Mucosa of descending colon (tissue), 3 donors: ENCODE data around the gene BCL11B. TPM values are rescaled to one million over a fixed set of nuclear protein-coding genes. Genes with fewer than 3 reads are reported as not detected.

Experiments
- ATAC-seq: fragments of 200-7000 bp; cut with Tn5 transposase; one replicate; pipeline ENCODE4 v1.9.1; 2020; ENCODE audit warnings: mild to moderate bottlenecking, moderate library complexity
- DNase-seq, 3 donors: peaks; one replicate each; pipeline ENCODE4 v3.0.0-alpha.2; 2020
- H3K36me3 ChIP-seq: fragments of 200-600 bp; one replicate; pipeline ENCODE4 v1.8.0; 2021; ENCODE audit warnings: low read depth, mild to moderate bottlenecking
- H3K4me1 ChIP-seq: fragments of 200-600 bp; one replicate; pipeline ENCODE4 v1.8.0; 2021; ENCODE audit warnings: low read depth, mild to moderate bottlenecking
- H3K4me3 ChIP-seq: fragments of 200-600 bp; one replicate; pipeline ENCODE4 v1.8.0; 2021; ENCODE audit warnings: mild to moderate bottlenecking
- H3K9me3 ChIP-seq: fragments of 200-600 bp; one replicate; pipeline ENCODE4 v1.8.0; 2021; ENCODE audit warnings: mild to moderate bottlenecking
- intact Hi-C, 2 donors: fragments of 100-400 bp; cut with DNase I in 1 of 2; cut with micrococcal nuclease in 1 of 2; formaldehyde crosslinking; loops; one replicate each; pipeline versions ENCODE4 v1.11.0 to v1.11.1; 2022; cut with DNase I, micrococcal nuclease
- total RNA-seq, 3 donors: library from RNA; stranded (reverse); fragmentation: NEBNext Ultra II Directional in 2 of 3; extraction: Animal tissue kit (Norgen Biotek cat#: 25700) in 2 of 3; gene quantifications; one replicate each; pipeline versions ENCODE4 v1.2.1 to v1.2.4, GENCODE V29; 2021 to 2023
- TF ChIP-seq, protein P1 (sequence below): fragments of 200-600 bp; IDR thresholded peaks from one replicate; pipeline ENCODE4 v1.8.0; 2022; ENCODE audit warnings: antibody characterized with exemption, mild to moderate bottlenecking
- donor health status: DM: no; HTN: no; CAD: no; lungs with moderate emphysema.
- donor health status: DM: no; HTN: no; CAD: no.
- donor health status: DM: no; HTN: yes; CAD: no.

BCL11B gene
- total RNA-seq, 3 donors from 2014 or later = 2.5 to 5.6 (median 4.9) TPM

DNA sequence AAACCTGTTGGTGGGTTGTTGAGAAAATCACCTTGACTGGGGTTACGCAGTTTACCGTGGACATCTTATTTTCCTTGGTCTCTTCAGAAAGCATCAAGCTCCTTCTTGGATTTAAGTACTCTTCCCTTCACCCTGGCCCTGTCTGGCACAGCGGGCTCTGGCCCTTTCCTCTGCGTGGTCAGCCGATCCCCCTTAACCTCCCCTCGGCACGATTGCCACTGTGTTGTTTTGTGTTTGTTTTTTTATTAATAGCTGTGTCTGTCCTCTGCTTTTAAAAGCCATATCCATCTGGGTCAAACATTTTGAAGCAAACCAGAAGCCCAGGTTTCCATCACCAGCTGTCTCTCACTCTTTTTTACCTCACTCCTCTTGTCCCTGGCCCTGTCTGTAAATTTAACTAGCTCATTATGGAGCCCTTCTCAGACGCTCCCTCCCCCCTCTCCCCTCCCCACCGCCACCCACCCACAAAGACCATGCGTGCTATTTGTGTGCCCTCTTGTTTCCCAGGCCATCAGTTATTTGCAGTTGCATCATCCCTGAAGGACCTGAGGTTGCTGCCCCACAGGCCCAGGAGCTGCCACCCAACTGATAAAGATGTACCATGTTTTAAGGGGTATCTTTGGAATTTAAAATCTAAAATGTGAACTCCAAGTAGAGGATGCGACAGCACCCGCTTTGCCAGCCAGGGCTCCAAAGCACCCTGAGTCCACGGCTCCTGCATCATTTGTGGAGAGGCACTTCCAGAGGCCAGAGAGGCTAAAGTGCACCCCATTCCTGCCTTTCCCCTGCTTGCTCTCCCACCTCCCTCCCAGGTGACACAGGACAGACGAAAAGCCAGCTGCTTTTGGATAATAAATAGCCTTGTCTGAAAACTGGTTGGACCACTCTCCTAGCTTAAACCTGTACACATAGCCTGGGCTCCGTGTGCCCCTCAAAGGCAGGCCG is 3.9 kb downstream of the BCL11B start:
- no peak for DNase-seq
- TF ChIP-seq, protein P1, sequence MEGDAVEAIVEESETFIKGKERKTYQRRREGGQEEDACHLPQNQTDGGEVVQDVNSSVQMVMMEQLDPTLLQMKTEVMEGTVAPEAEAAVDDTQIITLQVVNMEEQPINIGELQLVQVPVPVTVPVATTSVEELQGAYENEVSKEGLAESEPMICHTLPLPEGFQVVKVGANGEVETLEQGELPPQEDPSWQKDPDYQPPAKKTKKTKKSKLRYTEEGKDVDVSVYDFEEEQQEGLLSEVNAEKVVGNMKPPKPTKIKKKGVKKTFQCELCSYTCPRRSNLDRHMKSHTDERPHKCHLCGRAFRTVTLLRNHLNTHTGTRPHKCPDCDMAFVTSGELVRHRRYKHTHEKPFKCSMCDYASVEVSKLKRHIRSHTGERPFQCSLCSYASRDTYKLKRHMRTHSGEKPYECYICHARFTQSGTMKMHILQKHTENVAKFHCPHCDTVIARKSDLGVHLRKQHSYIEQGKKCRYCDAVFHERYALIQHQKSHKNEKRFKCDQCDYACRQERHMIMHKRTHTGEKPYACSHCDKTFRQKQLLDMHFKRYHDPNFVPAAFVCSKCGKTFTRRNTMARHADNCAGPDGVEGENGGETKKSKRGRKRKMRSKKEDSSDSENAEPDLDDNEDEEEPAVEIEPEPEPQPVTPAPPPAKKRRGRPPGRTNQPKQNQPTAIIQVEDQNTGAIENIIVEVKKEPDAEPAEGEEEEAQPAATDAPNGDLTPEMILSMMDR = no peak
- Histone ChIP-seq H3K4me1 (peaks cover 11% of the 10 kb centered on the region), H3K4me3 (no peak overlapping the region), H3K36me3 (no peaks in the 10 kb centered on the region), H3K9me3 (no peaks in the 10 kb centered on the region)
- no peak for ATAC-seq
- intact Hi-C loops = loop anchor here in 1 of 2 donors (10.0 kb wide), 1 partner anchor 1133 kb away; no protein-coding TSS in a partner anchor

DNA sequence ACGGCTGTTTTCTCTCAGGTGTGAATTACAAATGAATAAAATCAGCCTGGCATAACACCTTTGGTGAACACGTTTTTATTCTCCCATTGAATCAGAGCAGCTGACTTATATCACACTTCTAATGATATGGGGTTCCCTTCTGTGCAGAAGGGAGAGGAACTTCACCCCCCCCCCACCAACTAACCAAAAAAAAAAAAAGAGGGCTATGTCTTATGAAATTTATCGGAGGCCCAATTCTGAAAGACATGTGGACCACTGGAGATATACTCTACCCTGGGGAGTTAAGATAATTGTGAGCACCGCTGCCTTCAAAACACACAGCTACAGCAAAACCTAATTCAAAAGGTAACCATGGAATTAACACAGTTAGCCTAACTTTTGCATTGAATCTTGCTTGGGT is 4.6 kb downstream of the BCL11B start:
- H3K4me3 ChIP-seq = no peak overlapping the region
- ATAC-seq = no peak

DNA sequence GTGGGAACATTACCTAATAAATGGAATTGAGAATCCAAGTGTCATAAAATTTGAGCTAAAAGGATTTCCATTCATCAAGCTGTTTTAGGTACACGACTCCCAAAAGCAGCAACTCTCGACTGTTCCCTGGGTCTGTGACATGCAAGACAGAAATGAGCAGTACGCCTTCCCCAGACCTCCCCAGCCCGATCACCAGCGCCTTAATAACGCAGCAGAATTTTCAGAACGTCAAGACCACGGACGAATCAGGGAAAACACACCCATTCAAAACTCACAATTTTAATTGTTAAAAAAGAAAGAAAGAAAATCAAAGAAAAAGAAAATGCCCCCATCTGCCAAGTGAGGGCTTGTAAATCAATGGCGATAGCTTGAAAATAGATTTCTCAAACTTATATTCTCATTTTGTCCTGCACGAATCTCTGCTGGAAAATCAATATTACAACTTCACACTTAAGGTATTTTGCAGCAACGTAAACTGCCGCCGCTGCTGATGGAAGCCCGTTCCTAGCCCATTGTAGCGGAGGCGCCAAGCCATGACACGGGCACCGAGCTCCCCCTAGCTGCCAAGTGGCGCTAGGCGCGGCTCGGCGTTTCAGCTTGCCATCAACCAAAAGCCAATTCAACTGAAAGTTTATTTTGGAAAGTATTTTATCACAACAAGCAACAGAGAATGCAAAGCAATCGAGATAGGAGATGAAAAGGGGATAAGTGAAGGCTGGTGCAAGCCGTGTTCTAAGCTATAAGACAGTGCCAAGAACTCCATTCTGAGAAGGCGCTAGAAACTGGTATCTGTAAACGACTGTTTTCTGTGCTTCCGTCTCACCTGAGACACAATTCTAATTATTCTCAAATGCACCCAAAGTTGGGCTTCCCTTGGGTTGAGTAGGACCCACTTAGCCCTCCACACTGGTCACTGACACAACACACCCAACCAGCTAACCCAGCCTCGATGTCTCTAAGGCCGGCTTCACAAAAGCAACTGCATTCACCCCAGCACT is 5.5 kb downstream of the BCL11B start:
- ATAC-seq (peak; percentile 77), DNase-seq (peak; percentile 80 to 87 (median 87))
- intact Hi-C loops = loop anchor here in 1 of 2 donors (10.0 kb wide), 1 partner anchor 1132 kb away; no protein-coding TSS in a partner anchor
- Histone ChIP-seq H3K9me3 (no peaks in the 10 kb centered on the region), H3K36me3 (no peaks in the 10 kb centered on the region), H3K4me3 (no peak overlapping the region), H3K4me1 (peaks cover 6% of the 10 kb centered on the region)
- TF ChIP-seq, protein P1 = peak; percentile 94

More for the DNA sequence above, 4.6 kb downstream of the BCL11B start:
- intact Hi-C loops = loop anchor here in 1 of 2 donors (10.0 kb wide), 1 partner anchor 1133 kb away; no protein-coding TSS in a partner anchor
- H3K9me3 ChIP-seq = no peaks in the 10 kb centered on the region
- H3K36me3 ChIP-seq = no peaks in the 10 kb centered on the region
- DNase-seq = no peak
- H3K4me1 ChIP-seq = peaks cover 6% of the 10 kb centered on the region
- TF ChIP-seq, protein P1 = no peak

DNA sequence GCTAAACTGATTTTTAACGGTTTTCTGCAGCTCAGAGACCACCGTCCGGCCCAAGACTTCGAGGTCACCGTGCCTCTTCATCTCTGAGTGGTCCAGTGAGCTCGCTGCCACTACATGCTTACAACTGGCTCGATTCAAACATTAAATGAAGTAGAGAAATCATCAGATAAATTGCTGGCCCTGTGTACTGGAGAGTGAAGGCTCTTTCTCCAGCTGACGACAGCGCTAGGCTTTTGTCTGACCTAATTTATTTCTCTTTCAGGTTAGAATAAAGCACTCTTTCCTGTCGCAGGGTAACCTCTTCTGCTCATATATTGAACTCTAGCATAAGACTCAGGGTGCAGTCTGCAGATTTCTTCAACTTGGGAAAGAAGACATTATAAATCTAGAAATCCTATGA is 6.4 kb downstream of the BCL11B start:
- Histone ChIP-seq H3K36me3 (no peaks in the 10 kb centered on the region), H3K4me3 (no peak overlapping the region), H3K4me1 (peaks cover 3% of the 10 kb centered on the region), H3K9me3 (no peaks in the 10 kb centered on the region)
- intact Hi-C loops = loop anchor here in 1 of 2 donors (10.0 kb wide), 1 partner anchor 1131 kb away; no protein-coding TSS in a partner anchor
- TF ChIP-seq, protein P1 = no peak
- ATAC-seq (no peak), DNase-seq (no peak)
